Measurements from ENCODE around the gene DESI2.

- TF ChIP-seq CTCF (IDR thresholded peaks at IDR 0.05) (no peak), EP300 (IDR thresholded peaks at IDR 0.05) (no peak), POLR2AphosphoS5 (IDR thresholded peaks at IDR 0.05) (no peak), POLR2A (IDR thresholded peaks at IDR 0.05) (no peak)
Observed at GRCh38 chr1:244751271-244751895, 98.5 kb downstream of the DESI2 start.

All from sigmoid colon (tissue), 4 donors.